BE2C (cell line): ENCODE data around the gene SLC38A8.

Experiments used
- DNase-seq: peaks from one replicate; pipeline ENCODE4 v3.0.0-alpha.2; 2020
- H3K27me3 ChIP-seq: fragments of 250-450 bp; sonication (Bioruptor Pico); 2 replicates; pipeline ENCODE4 v1.5.1; 2020; ENCODE audit warnings: mild to moderate bottlenecking
- H3K36me3 ChIP-seq: fragments of 250-450 bp; sonication (Bioruptor Pico); 2 replicates; pipeline ENCODE4 v1.5.1; 2020; ENCODE audit warnings: mild to moderate bottlenecking
- H3K4me1 ChIP-seq: fragments of 250-450 bp; sonication (Bioruptor Pico); 2 replicates; pipeline ENCODE4 v1.5.1; 2020
- H3K4me3 ChIP-seq: 2 replicates; pipeline ENCODE4 v1.5.1; 2011; ENCODE audit warnings: low read depth, low read length
- H3K9me3 ChIP-seq: fragments of 250-450 bp; sonication (Bioruptor Pico); 2 replicates; pipeline ENCODE4 v1.5.1; 2020
- CTCF ChIP-seq: IDR thresholded peaks from 2 replicates; pipeline ENCODE4 v1.5.1; 2012; ENCODE audit warnings: mild to moderate bottlenecking, low read depth, low read length

The SLC38A8 gene

GRCh38 chr16:84050316-84050715 is 7.7 kb upstream of the SLC38A8 start:
- Histone ChIP-seq H3K27me3 (no peaks in the 10 kb centered on the region), H3K36me3 (peaks cover 22% of the 10 kb centered on the region), H3K4me3 (no peak overlapping the region), H3K4me1 (no peaks in the 10 kb centered on the region), H3K9me3 (no peaks in the 10 kb centered on the region)
- no peak for TF ChIP-seq CTCF
- DNase-seq = no peak

GRCh38 chr16:84049403-84050060 is 6.9 kb upstream of the SLC38A8 start:
- TF ChIP-seq CTCF = no peak
- H3K36me3 ChIP-seq = peaks cover 17% of the 10 kb centered on the region
- no peak overlapping the region for H3K4me3 ChIP-seq
- no peaks in the 10 kb centered on the region for H3K9me3 ChIP-seq
- no peaks in the 10 kb centered on the region for H3K27me3 ChIP-seq
- DNase-seq = no peak
- H3K4me1 ChIP-seq = no peaks in the 10 kb centered on the region

- Histone ChIP-seq H3K27me3 (peaks cover 6% of the 10 kb centered on the region), H3K36me3 (peaks cover 13% of the 10 kb centered on the region), H3K4me1 (no peaks in the 10 kb centered on the region), H3K4me3 (no peak overlapping the region), H3K9me3 (no peaks in the 10 kb centered on the region)
- no peak for TF ChIP-seq CTCF
- DNase-seq = no peak
Observed at GRCh38 chr16:84048871-84049270, 6.3 kb upstream of the SLC38A8 start.

- DNase-seq = no peak
- H3K4me1 ChIP-seq = no peaks in the 10 kb centered on the region
- no peak for TF ChIP-seq CTCF
- no peak overlapping the region for H3K4me3 ChIP-seq
- H3K9me3 ChIP-seq = no peaks in the 10 kb centered on the region
- H3K27me3 ChIP-seq = peaks cover 12% of the 10 kb centered on the region
- H3K36me3 ChIP-seq = peaks cover 8% of the 10 kb centered on the region
Observed at GRCh38 chr16:84048270-84048669, 5.7 kb upstream of the SLC38A8 start.

- no peak for DNase-seq
- no peak overlapping the region for H3K4me3 ChIP-seq
- TF ChIP-seq CTCF = no peak
- no peaks in the 10 kb centered on the region for H3K9me3 ChIP-seq
- no peaks in the 10 kb centered on the region for H3K4me1 ChIP-seq
- peaks cover 7% of the 10 kb centered on the region for H3K36me3 ChIP-seq
- peaks cover 18% of the 10 kb centered on the region for H3K27me3 ChIP-seq
Observed at GRCh38 chr16:84047626-84048025, 5.0 kb upstream of the SLC38A8 start.

- Histone ChIP-seq H3K4me3 (no peak overlapping the region), H3K9me3 (no peaks in the 10 kb centered on the region), H3K36me3 (peaks cover 7% of the 10 kb centered on the region), H3K27me3 (peaks cover 22% of the 10 kb centered on the region), H3K4me1 (no peaks in the 10 kb centered on the region)
- DNase-seq = no peak
- TF ChIP-seq CTCF = no peak
Observed at GRCh38 chr16:84047206-84047605, 4.6 kb upstream of the SLC38A8 start.
